Hepatocyte (in vitro differentiated cells): ENCODE results near the gene IL1R2.

Experiments used
- CTCF ChIP-seq: fragments of 200-600 bp; sonication (generic); IDR thresholded peaks from 2 replicates; pipeline ENCODE4 v1.5.1; 2016; ENCODE audit warnings: antibody characterized with exemption, mild to moderate bottlenecking; ENCODE audit not compliant: poor library complexity
- EZH2 ChIP-seq: fragments of 200-600 bp; sonication (generic); IDR thresholded peaks from 2 replicates; pipeline ENCODE4 v1.6.1; 2016; ENCODE audit warnings: antibody characterized with exemption, mild to moderate bottlenecking, borderline replicate concordance

GRCh38 chr2:101958061-101958460 is 33.7 kb upstream of the IL1R2 start:
- TF ChIP-seq CTCF = no peak
- no peak for TF ChIP-seq EZH2
